NCI-H1417 treated with DMSO at 0.1 percent for 48 hours (cell line): ENCODE data around the gene PXDN.
"Not testable (repeated sequence)": the region's sequence is repeated elsewhere in the genome, so short reads cannot be mapped to it uniquely, and the experiment has no call there.

Experiments used
- DNase-seq: peaks from one replicate; lab custom pipeline; 2025; lab: John Stamatoyannopoulos, UW

PXDN gene

DNA sequence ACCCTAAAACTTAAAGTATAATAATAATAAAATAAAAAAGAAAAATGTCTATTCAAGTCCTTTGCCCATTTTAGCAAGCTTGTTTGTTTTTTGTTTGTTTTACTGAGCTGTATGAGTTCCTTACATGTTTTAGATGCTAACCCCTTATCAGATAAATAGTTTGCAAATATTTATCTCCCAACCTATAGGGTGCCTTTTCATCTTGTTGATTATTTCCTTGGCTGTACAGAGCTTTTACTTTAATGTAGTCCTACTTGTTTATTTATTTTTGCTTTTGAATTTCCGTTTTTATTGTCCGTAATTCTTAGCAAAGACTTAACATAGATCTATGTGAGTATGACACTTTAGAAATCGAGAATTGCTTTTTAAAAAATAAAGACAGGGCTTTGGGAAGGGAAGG lies 17.8 kb downstream of the PXDN start:
- no peak for DNase-seq

DNA sequence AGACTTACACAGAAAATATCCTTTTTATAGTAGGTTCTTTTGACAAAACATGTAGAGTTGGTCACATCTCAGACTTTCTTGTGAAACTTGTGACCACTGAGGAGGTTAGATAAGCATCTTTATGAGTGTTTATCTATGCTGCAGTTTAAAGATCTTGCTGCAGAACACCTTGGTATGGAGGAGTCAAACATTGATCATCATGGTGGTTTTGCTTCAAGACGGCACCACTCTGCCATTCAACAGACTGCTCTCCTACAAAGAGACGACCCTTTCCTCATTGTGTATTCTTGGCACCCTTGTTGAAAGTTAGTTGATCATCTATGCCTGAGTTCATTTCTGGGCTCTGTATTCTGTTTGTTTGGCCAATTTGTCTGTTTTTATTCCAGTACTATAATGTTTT lies 20.0 kb downstream of the PXDN start:
- DNase-seq, result not testable (repeated sequence)

DNA sequence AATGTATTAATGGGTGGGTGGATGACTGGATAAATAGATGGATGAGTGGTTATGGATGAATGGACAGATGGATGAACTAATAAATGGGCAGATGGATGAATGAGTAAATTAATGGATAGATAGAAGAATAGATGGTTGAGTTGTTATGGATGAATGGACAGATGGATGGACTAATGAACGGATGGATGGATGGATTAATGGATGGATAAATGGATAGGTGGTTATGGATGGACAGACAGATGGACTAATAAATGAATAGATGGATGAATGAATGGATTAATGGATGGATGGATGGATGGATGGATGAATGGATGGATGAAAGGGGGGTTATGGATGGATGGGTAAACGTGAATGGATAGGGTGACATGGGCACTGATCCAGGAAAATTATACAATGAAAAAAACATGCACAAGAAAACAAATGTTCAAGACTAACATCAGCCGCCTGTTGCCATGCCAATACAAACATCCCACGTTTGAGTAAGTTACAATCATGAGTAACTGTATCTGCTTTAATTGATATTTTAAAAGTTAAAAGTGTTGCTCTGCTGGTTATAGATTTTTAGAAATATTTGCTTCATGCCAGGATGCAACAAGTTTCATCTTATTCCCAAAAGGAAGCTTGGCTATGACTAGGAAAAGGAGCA lies 20.8 kb downstream of the PXDN start:
- DNase-seq, result no peak

DNA sequence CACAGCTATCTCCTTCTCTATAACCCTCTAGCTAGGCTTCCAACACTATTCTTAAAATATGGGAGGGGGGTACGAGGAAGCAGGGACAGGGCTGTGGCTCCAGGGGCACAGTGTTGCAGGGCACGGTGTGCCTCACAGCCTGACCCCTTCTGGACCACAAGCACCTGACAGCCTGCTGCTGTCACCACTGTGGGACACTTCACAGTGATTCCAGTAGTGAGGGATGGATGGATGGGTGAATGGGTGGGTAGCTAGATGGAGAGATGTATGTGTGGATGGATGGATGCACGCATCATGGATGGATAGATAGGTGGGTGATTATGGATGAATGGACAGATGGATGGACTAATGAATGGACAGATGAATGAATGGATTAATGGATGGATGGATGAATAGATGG lies 21.6 kb downstream of the PXDN start:
- no peak for DNase-seq

DNA sequence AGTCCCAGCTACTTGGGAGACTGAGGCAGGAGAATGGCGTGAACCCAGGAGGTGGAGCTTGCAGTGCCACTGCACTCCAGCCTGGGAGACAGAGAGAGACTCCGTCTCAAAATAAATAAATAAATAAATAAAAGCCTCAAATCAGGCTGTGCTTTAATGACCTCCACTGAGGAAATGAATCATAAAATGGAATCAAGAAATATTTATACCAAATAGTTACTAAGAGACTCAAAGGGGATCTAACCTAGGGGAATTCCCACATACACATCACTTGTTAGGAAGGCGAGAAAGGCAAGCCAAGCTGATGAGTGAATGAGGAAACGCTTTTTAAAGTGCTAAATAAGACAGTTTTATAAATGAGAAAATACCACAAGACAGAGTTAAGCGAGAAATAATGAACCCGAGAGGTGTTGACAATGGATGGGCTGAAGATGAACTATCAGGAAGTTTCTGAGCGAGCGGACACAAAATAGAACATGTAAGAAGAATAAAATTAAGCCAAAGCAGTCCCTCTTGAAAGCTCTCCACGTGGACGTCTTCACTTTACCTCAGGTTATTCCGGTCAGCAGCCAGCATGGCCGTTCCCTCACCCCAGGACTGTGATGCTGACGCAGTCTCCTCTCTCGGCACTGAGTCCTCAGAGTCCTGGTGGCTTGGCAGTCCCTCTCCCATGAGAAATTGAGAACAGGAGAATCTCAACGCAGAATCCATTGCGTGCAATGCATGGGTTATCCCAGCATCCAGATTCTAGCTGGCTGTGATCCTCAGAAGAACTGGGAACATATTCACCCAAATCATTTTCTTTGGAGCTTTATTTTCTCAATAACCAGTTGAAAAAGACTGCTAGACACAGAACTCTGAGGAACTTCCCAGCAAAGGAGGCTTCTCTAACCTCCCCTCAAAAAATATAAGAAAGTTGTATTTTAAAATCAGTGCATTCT lies 22.3 kb downstream of the PXDN start:
- no peak for DNase-seq

DNA sequence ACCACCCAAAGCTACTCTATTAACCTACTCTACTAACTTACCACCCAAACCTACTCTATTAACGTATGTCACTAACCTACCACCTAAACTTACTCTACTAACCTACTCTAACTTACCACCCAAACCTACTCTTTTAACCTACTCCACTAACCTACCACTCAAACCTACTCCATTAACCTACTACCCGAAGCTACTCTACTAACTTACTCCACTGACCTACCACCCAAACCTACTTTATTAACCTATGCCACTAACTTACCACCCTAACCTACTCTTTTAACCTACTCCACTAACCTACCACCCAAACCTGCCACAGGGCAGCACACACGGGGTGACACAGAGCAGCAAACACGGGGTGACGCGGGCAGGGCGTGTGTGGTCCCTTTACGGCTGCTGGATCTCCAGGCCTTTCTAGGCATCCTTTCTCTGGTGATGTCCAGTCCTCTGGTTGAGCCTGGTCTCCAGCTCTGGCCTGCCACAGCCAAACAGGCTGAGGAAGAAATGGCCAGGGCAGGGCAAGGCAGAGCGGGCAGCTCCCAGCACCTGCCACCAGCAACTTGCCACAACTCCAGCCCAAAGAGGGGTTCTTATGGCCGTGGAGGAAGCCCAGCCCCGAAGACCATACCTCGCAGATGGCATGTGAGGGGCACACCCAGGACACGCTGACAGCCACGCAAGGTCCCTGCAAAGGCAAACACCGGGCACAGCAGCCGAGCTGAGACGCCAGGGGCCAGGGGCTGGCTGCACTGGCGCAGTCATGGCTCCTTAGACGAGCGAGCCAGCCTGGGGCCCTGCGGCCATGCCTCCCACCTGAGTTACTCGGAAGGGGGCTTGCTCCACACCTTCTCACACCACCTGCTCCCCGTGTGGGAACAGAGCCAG lies 25.7 kb downstream of the PXDN start:
- DNase-seq, result no peak

DNA sequence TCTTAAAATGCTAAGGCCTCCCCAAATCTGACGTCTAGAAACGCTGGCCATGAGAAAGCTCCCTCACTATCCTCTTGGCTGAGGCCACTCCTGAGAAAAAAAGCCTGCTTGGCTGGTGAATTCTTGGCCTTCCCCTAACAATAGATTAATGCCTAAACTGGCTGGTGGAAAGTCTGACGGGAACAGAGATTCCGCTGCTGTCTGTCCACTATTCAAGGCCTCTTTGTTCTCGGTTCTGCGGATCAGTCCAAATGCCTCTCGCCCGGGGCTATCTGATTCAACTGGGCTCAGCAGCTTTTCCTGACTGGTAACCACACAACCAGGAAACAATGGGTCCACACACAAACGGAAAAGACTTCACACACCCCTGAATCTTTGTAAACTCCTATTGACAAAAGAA lies 27.2 kb downstream of the PXDN start:
- DNase-seq, result no peak

DNA sequence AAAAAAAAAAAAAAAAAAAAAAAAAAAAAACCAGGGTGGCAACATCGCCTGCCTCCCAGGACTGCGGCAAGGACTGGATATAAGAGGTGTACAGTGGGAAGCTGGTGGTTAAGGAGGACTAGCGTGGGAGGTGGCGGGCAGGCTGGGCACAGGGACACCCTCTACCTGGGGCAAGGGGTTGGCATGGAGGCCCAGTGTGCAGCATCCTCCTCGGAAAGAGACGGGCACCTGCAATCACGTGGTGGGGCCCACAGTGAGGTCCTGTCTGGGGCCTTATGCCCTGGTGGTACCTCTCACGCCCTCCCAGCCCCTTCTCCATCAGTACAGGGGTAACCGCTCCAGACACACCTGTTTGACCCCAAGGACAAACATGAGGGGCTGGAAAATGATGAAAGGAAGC lies 27.9 kb downstream of the PXDN start:
- no peak for DNase-seq

DNA sequence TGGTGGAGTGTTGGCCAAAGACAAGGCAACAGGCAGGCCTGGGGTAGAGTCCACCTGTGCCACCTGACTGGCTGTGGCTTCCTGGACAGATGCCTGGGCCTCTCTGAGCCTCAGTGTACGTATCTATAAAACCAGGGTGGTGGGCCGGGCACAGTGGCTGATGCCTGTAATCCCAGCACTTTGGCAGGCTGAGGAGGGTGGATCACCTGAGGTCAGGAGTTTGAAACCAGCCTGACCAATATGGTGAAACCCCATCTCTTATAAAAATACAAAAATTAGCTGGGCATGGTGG lies 28.4 kb downstream of the PXDN start:
- not testable (repeated sequence) for DNase-seq

DNA sequence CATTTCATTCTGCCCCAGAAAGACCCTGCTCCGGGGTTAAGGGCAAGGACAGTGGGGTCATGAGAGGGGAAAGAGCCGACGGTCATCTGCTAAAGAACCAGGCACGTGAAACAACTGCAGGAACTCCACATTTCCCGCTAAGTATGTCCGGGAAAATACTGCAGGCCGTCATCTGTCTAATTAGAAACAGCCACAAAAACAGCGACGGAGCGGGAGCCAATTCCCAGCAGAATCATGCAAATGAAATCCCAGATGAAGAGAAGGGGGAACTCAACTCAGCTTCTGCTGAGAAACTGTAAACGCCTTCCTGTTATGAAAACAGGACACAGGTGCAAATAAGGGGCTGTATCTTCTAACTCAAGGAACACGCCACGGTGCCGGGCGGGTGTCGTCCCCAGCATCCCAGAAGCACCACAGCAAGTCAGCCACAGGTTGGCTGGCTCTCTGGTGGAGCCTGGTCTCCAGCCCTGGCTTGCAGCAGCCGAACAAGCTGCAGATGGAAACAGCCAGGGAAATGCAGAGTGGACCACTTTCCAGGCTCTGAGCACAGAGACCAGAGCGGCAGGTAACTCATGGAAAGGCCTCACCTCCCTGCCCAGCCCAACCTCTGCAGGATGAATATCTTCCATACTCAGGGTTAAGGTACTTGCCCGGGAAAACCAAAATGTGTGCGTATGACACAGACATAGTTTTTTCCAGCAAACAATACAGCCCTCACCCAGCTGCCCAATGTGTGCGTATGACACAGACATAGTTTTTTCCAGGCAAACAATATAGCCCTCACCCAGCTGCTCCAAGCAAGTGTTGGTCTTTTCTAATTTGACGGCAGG lies 28.9 kb downstream of the PXDN start:
- no peak for DNase-seq

DNA sequence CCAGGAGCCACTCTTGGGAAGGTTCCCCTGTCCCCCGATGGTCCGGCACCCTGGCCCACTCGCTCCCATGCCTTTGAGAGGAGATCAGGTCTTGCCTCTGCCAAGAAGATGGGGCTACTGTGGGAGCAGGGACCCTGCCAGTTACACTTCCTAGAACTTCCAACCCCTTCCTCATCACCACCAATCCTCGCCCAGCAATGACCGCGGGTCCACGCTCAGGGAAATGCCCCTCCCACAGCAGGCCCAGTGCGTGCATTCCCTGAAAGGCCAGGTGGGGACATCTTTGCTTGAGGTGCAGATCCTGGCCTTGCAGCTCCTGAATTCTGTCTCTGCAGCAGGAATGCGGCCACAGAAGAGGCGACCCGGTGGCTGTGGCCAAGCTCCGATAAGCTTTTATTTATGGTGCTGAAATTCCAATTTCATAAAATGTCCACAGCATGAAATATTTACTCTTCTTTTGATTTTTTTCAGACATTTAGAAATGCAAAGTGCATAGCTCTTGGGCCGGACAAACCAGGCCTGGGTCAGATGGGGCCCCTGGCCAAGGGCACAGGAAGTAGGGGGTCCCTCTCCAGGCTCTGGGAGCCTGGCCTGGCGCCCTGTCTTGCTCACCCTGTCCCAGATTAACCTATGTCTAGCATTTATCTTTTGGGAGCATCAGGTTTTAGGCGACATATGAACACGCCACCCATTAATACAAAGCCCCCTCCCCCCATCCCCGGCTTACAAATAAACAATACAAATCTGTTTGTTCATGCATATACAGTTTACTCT lies 29.8 kb downstream of the PXDN start:
- no peak for DNase-seq

DNA sequence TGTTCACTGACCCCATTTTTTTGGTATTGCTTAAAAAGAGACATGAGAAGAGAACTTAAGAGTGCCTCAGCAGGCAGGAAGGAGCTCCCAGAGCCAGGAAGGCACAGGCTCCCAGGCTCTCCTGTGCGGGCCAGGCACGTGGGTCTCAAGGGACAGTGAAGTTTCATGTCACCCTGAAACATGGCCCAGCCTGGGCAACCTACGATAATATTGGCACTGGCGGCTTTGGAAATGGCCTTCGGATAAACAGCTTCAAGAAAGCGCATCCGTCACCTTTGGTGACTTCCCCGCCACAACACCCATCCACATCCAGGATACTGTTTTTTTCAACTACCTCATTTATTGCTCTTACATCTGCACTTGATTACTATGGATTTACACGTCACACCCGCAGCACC lies 30.5 kb downstream of the PXDN start:
- no peak for DNase-seq

DNA sequence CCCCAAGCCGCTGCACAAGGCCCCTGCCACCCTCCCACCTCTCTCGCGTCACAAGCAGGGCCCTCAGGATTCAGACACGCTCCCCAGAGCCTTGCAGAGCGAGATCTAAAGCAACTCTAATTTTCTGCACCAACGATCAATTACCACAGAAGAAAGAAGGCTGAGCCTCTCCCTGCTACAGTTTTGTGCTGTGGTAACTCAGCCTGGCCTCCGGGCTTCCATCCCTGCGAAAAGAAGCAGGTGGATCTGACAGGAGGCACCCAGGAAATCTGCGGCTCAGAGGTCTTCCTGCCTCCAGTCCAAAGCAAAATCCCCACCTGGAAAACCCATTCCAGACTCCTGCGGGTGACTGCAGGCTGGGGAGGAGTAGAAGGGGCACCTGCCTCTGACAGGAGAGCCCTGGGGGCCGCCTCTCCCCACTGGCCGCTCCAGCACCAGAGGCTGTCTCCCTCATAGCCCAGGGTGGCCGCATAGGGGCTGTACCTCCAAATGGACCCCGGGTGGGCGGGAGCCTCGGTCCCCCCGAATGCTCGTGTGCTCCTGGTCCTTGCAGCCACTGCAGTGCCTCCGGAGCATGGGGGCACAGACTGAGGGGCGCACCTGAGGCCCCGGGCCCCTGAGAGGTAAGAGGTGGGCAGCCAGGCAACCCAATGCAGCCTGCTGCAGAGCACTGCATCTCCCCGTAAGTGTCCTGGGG lies 31.0 kb downstream of the PXDN start:
- DNase-seq, result no peak

DNA sequence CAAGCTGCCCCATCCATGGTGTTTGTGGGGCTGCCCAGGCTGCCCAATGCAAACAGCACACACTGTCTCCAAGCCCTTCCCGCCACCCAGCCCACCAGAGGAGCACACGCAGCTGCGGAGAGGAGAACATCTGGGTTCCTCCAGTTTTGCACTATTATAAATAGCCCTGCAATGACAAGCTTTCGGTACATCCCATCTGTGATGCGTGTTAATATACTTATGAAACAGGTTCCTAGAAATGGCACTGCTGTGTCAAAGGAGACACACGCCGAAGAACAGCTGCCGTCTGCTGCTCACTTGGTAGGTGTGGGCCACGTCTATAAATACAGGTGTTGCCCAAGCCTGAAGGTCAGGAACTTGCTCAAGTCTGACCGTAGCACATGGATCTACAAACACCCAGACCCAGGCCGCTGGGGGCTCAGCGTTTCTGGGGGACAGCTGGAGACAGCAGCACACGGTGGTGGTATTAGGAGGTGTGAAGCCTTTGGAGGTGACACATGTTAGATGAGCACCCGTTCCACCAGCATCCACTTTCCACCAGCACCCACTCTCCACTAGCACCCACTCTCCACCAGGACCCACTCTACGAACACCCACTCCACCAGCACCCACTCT lies 34.3 kb downstream of the PXDN start:
- DNase-seq, result no peak

DNA sequence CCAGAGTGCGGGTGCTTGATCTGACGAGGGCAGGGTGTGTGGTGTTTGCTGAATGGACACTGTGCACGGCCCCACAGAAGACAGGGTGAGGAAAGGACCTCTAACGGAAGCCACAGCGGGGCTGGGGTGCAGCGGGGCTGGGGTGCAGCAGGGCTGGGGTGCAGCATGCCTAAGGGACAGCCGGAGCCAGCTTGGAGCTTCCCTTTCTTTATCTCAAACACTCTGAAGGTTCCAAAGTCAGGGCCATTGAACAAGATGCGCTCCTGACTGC lies 35.0 kb downstream of the PXDN start:
- DNase-seq, result no peak

DNA sequence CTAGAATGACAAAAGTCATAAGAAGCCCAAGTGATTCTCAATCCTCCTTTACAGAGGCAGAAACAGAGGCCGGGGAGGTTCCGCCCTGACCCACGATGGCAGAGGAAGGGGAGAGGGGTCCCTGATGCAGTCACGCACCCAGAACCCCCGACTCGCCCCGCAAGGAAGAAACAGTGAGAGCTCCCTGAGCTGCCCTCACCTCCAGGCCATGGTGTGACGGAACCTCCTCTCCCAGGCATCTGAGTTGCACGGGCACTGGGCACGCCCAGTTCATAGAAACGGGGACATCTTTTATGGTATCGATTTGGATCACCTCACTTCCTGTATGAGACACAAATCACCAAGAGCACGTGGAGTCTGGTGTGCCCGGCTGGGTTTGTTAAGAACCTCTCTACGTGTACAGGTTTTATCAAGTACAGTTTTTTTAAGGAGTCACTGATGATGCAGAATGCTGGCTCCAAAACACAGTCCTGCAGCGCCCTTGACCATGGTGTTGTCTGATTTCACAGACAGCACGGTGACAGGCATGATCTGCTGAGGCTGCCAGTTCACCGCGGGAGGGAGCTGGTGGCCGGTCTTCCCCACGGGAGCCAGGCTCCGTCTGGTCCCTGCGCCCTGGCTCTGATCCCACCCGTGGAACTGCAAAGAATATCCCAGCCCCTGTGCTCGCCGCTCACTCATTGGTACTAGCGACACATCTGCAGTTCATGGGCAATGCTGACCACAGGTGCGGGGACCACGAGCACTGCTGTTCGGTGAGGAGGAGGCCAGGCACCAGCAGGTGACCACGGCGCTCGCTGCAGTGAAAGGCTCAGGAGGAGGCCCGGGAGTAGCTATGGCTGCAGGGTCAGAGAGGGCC lies 35.6 kb downstream of the PXDN start:
- DNase-seq, result no peak

DNA sequence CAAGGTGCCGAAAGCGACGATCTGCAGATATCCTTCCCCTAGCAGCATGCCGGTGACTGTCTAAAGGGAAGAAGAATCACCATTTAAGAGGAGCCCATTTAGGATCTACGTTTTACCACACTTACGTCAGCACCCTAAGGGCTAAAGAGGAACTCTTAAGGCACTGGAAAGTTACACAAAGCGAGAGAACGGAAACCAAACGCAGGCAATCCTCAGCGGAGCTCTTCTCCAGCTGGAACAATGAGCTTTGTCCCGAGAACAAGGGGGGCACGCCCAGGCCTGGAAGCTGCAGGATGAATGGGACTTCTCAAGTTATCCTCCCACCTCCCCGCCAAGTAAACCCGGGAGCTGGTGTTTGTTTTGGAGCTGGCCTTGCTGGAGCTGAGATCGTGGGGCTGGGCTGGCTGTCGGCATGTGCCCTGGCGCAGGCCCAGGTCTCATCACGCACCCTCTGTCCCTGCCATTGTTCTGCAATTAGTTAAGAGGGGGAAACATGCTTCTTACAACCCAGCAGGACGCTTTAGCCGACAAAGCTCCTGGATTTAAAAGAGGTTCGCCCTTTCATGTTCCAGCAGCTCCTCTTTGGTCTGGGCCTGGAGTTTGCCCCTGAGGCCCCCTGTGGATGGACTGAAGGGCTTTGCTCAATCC lies 36.4 kb downstream of the PXDN start:
- no peak for DNase-seq

DNA sequence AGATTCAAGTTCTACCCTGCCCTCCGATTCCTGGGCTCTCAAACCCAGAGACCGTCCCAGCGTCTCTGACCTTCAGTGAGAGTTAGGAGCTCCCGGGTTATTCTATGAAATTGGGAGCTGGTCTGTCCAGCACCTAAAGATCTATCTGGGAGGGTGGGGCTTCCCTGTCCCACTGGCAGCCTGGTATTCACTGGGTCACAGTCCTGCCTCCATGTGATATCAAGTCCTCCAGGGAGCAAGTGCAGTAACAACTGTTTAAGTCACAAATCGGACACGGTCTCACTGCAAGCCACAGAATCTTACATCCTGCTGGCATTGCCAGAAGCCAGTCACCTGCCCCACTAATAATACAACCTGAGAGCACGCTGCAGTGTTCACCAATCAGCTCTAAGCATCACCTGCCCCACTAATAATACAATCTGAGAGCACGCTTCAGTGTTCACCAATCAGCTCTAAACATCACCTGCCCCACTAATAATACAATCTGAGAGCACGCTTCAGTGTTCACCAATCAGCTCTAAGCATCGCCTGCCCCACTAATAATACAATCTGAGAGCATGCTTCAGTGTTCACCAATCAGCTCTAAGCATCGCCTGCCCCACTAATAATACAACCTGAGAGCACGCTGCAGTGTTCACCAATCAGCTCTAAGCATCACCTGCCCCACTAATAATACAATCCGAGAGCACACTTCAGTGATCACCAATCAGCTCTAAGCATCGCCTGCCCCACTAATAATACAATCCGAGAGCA lies 38.0 kb downstream of the PXDN start:
- DNase-seq, result not testable (repeated sequence)
